B cell (primary cell): Measurements from ENCODE around the gene PRICKLE3.
"Not testable (repeated sequence)": the region's sequence is repeated elsewhere in the genome, so short reads cannot be mapped to it uniquely, and the experiment has no call there.

Experiments used
- CTCF ChIP-seq: fragments of 200-600 bp; IDR thresholded peaks from one replicate; pipeline ENCODE4 v1.8.0; 2022; ENCODE audit warnings: antibody characterized with exemption, mild to moderate bottlenecking
- EZH2 ChIP-seq: IDR thresholded peaks from 2 replicates; pipeline ENCODE4 v1.6.1; 2012; ENCODE audit warnings: borderline replicate concordance, low read depth, mild to moderate bottlenecking, moderate library complexity, low read length; ENCODE audit not compliant: insufficient read depth, poor library complexity, severe bottlenecking

GRCh38 chrX:49143154-49143553 lies 43.0 kb downstream of the PRICKLE3 start:
- not testable (repeated sequence) for TF ChIP-seq CTCF, EZH2
